Psoas muscle (tissue), 8 donors: ENCODE measurements around the gene OR52E8. TPM values are rescaled to one million over a fixed set of nuclear protein-coding genes. Genes with fewer than 3 reads are reported as not detected.

ENCODE experiments used
- ATAC-seq, 4 donors: fragments of 200-7000 bp; cut with Tn5 transposase; one replicate each; pipeline ENCODE4 v1.9.1; 2020; ENCODE audit warnings: moderate library complexity in 3 of 4, mild to moderate bottlenecking in 2 of 4
- DNase-seq, 2 donors: peaks; one replicate each; pipeline ENCODE4 v3.0.0-alpha.2; 2020
- H3K27ac ChIP-seq: fragments of 200-600 bp; one replicate; pipeline ENCODE4 v1.8.0; 2022
- H3K27me3 ChIP-seq, 3 donors: fragments of 200-600 bp in 1 of 3; one replicate each; pipeline versions ENCODE4 v1.6.1 to v1.8.0; 2013 to 2022; ENCODE audit warnings: low read length in 2 of 3, mild to moderate bottlenecking in 2 of 3, moderate library complexity in 1 of 3; ENCODE audit not compliant: insufficient read depth in 3 of 3
- H3K36me3 ChIP-seq, 2 donors: fragments of 200-600 bp in 1 of 2; one replicate each; pipeline versions ENCODE4 v1.6.1 to v1.8.0; 2013 to 2022; ENCODE audit warnings: low read depth in 1 of 2, mild to moderate bottlenecking in 1 of 2, moderate library complexity in 1 of 2; ENCODE audit not compliant: insufficient read depth in 1 of 2
- H3K4me1 ChIP-seq: fragments of 200-600 bp; one replicate; pipeline ENCODE4 v1.8.0; 2022
- H3K4me3 ChIP-seq: fragments of 200-600 bp; one replicate; pipeline ENCODE4 v1.8.0; 2022; ENCODE audit warnings: mild to moderate bottlenecking
- H3K9me3 ChIP-seq: fragments of 200-600 bp; one replicate; pipeline ENCODE4 v1.8.0; 2022
- CTCF ChIP-seq: fragments of 200-600 bp; IDR thresholded peaks from one replicate; pipeline ENCODE4 v1.8.0; 2022; ENCODE audit warnings: antibody characterized with exemption
- WGBS, 3 donors: extraction: QIAGEN DNeasy Blood & Tissue Kit; methylation state at CpG; one replicate each; pipeline versions ENCODE4 v1.1.6 to v1.1.7; 2013; 5-methylcytosine and 5-hydroxymethylcytosine counted together
- intact Hi-C, 2 donors: fragments of 100-400 bp; cut with DNase I; formaldehyde crosslinking; loops; one replicate each; pipeline versions ENCODE4 v1.11.0 to v1.14.2; 2022
- long read RNA-seq, 2 donors: library from polyadenylated mRNA; unstranded; transcript quantifications; one replicate each; pipeline ENCODE4 v2.0.0, GENCODE V29; 2021
- polyA plus RNA-seq, 3 donors: library from polyadenylated mRNA; stranded (reverse); fragments of 200-250 nt; gene quantifications; one replicate each; pipeline ENCODE4 v1.2.3, GENCODE V29; 2013
- total RNA-seq, 4 donors: library from RNA; stranded (reverse); fragmentation: NEBNext Ultra II Directional in 2 of 4; extraction: Animal tissue kit (Norgen Biotek cat#: 25700) in 2 of 4; gene quantifications; one replicate each; pipeline versions ENCODE4 v1.2.1 to v1.2.4, GENCODE V29; 2021 to 2023
- donor health status: healthy with polysubstance abuse.
- donor health status: DM: no; HTN: no; CAD: no; lungs with moderate emphysema.
- donor health status: Bipolar disorder and iron deficiency.
- donor health status: healthy.
- donor health status: DM: yes; HTN: yes; CAD: no.
- donor health status: DM: no; HTN: no; CAD: no.
- donor health status: DM: no; HTN: no; CAD: no.
- donor health status: DM: yes; HTN: yes; CAD: no.

OR52E8 gene
- not detected for total RNA-seq
- not detected for polyA plus RNA-seq
- long read RNA-seq, donor 1 = 0 reads
- long read RNA-seq, donor 2 = 0 reads

GRCh38 chr11:5857590-5857989, at the start of gene OR52E8:
OR52E8 (minus strand) TSS chr11:5857690; CDS start chr11:5857690, 0 bp downstream.
- no peaks in the 10 kb centered on the region for H3K4me1 ChIP-seq
- intact Hi-C loops = loop anchor here in 1 of 2 donors (10.0 kb wide), 1 partner anchor 1727 kb away; no protein-coding TSS in a partner anchor
- peaks cover 6% of the 10 kb centered on the region for H3K9me3 ChIP-seq
- TF ChIP-seq CTCF = no peak
- no peak for ATAC-seq
- WGBS, 3 donors = 93 to 95% (median 94%) methylated on average over 3 of the region's 3 CpGs
- H3K36me3 ChIP-seq = no peaks in the 10 kb centered on the region
- H3K4me3 ChIP-seq = no peak within 1 kb of the TSS
- no peaks in the 10 kb centered on the region for H3K27me3 ChIP-seq
- H3K27ac ChIP-seq = no peak within 1 kb of the TSS
- no peak for DNase-seq

GRCh38 chr11:5899534-5899933, 42.0 kb upstream of the OR52E8 start:
- intact Hi-C loops = no loop called here
- Histone ChIP-seq H3K9me3 (no peaks in the 10 kb centered on the region), H3K27me3 (no peaks in the 10 kb centered on the region), H3K4me3 (no peak overlapping the region), H3K4me1 (no peaks in the 10 kb centered on the region), H3K27ac (no peak overlapping the region), H3K36me3 (no peaks in the 10 kb centered on the region)
- TF ChIP-seq CTCF = no peak
- ATAC-seq (no peak), DNase-seq (no peak)
- WGBS, 3 donors = 69 to 77% (median 75%) methylated on average over 2 of the region's 2 CpGs

- H3K4me1 ChIP-seq = no peaks in the 10 kb centered on the region
- no peaks in the 10 kb centered on the region for H3K36me3 ChIP-seq
- no peak for TF ChIP-seq CTCF
- no peaks in the 10 kb centered on the region for H3K27me3 ChIP-seq
- H3K4me3 ChIP-seq = no peak within 1 kb of the TSS
- intact Hi-C loops = no loop called here
- H3K9me3 ChIP-seq = no peaks in the 10 kb centered on the region
- ATAC-seq (no peak), DNase-seq (no peak)
- H3K27ac ChIP-seq = no peak within 1 kb of the TSS
- WGBS, 3 donors = 79 to 88% (median 86%) methylated on average over 3 of the region's 3 CpGs
Observed at GRCh38 chr11:5892908-5893307, 35.4 kb upstream of the OR52E8 start, which contains the start of gene OR52E5. OR52E5 (plus strand) TSS chr11:5893208; CDS start chr11:5900777, 7,569 bp downstream.

GRCh38 chr11:5891216-5891800, 33.8 kb upstream of the OR52E8 start:
- ATAC-seq (no peak), DNase-seq (no peak)
- intact Hi-C loops = no loop called here
- peak; percentile 37 for TF ChIP-seq CTCF
- H3K36me3 ChIP-seq = no peaks in the 10 kb centered on the region
- no peak overlapping the region for H3K4me3 ChIP-seq
- H3K27me3 ChIP-seq = no peaks in the 10 kb centered on the region
- H3K4me1 ChIP-seq = no peaks in the 10 kb centered on the region
- H3K9me3 ChIP-seq = no peaks in the 10 kb centered on the region
- 63 to 71% (median 66%) methylated on average over 4 of the region's 4 CpGs for WGBS, 3 donors
- no peak overlapping the region for H3K27ac ChIP-seq

GRCh38 chr11:5887661-5888060, 30.2 kb upstream of the OR52E8 start:
- 70 to 86% (median 75%) methylated on average over 1 of the region's 1 CpG for WGBS, 3 donors
- no peak overlapping the region for H3K27ac ChIP-seq
- no peak for ATAC-seq
- H3K36me3 ChIP-seq = no peaks in the 10 kb centered on the region
- H3K9me3 ChIP-seq = no peaks in the 10 kb centered on the region
- no peaks in the 10 kb centered on the region for H3K27me3 ChIP-seq
- no peak for TF ChIP-seq CTCF
- H3K4me1 ChIP-seq = no peaks in the 10 kb centered on the region
- DNase-seq = no peak
- no peak overlapping the region for H3K4me3 ChIP-seq
- intact Hi-C loops = no loop called here
